Body of pancreas (tissue), 4 donors: ENCODE measurements around the gene SLC26A2.

ENCODE experiments used
- POLR2A ChIP-seq, 3 donors: fragments of 450-650 bp; IDR thresholded peaks; one replicate each; pipeline ENCODE4 v1.6.1; 2016; ENCODE audit warnings: antibody characterized with exemption in 3 of 3, mild to moderate bottlenecking in 2 of 3
- TF ChIP-seq, protein P1 (sequence below), 7 experiments: fragments of 450-650 bp in 4 of 7; fragments of 200-600 bp in 3 of 7; sonication (generic) in 3 of 7; IDR thresholded peaks; one replicate each; pipeline ENCODE4 v1.5.1; 2016 to 2019; ENCODE audit warnings: antibody characterized with exemption in 7 of 7

GRCh38 chr5:149911031-149911430 lies 49.5 kb upstream of the SLC26A2 start:
- TF ChIP-seq POLR2A (IDR thresholded peaks at IDR 0.05) = no peak
- TF ChIP-seq, protein P1, sequence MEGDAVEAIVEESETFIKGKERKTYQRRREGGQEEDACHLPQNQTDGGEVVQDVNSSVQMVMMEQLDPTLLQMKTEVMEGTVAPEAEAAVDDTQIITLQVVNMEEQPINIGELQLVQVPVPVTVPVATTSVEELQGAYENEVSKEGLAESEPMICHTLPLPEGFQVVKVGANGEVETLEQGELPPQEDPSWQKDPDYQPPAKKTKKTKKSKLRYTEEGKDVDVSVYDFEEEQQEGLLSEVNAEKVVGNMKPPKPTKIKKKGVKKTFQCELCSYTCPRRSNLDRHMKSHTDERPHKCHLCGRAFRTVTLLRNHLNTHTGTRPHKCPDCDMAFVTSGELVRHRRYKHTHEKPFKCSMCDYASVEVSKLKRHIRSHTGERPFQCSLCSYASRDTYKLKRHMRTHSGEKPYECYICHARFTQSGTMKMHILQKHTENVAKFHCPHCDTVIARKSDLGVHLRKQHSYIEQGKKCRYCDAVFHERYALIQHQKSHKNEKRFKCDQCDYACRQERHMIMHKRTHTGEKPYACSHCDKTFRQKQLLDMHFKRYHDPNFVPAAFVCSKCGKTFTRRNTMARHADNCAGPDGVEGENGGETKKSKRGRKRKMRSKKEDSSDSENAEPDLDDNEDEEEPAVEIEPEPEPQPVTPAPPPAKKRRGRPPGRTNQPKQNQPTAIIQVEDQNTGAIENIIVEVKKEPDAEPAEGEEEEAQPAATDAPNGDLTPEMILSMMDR (IDR thresholded peaks at IDR 0.05) = no peak
